Measurements from ENCODE around the gene USP48. TPM values are rescaled to one million over a fixed set of nuclear protein-coding genes. Genes with fewer than 3 reads are reported as not detected.

USP48 gene
- total and polyA plus RNA-seq, 2 of the 8 experiments (the other 6 are each of a cell fraction or from before 2014, with no cell fraction given): 12.8 to 83.5 TPM

DNA sequence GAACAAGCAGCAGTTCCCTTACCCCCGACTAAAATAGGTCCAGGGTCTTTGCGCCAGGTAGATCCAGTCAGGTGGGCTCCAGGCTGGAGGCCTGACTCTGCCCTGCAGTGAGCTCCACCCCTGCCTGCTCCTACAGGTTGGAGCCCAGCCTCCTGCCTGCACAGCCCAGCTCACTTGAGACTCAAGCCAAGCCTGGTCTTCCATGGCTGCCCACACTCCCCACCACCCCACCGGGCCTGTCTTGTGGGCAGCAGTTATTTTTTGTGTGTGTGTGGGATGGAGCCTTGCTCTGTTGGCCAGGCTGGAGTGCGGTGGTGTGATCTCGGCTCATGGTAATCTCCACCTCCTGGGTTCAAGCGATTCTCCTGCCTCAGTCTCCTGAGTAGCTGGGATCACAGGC lies 142.3 kb downstream of the USP48 start (continued):
- TF ChIP-seq PHF8 (conservative IDR thresholded peaks at IDR 0.05; ENCODE audit: low read depth, low read length) (no peak), CBX8 (IDR thresholded peaks at IDR 0.05; ENCODE audit: borderline replicate concordance, low read depth, low read length) (no peak), TCF12 (IDR thresholded peaks at IDR 0.05; ENCODE audit: low read depth, low read length) (no peak)
